Measurements from ENCODE around the gene TUBG2.
A peak's percentile ranks its signal among the peaks of the same experiment; 100 is the strongest.

TUBG2 gene

GRCh38 chr17:42677921-42678781, 19.1 kb downstream of the TUBG2 start:
- peak; percentile 83 for DNase-seq

- no peak for DNase-seq
These were observed 19.9 kb downstream of the TUBG2 start for GRCh38 chr17:42678951-42679491.

GRCh38 chr17:42679492-42680330, 20.6 kb downstream of the TUBG2 start:
- no peak for DNase-seq

- no peak for DNase-seq
These were observed 21.3 kb downstream of the TUBG2 start for GRCh38 chr17:42680331-42680808.

GRCh38 chr17:42681976-42682721, 23.1 kb downstream of the TUBG2 start, which contains the start of gene CNTNAP1:
CNTNAP1 (plus strand) TSS chr17:42682531; CDS start chr17:42682830, 299 bp downstream.
- no peak for DNase-seq

GRCh38 chr17:42682722-42683403, 23.8 kb downstream of the TUBG2 start:
- no peak for DNase-seq

- no peak for DNase-seq
These were observed 24.4 kb downstream of the TUBG2 start for GRCh38 chr17:42683407-42684034.

GRCh38 chr17:42684929-42685556, 26.0 kb downstream of the TUBG2 start:
- DNase-seq = no peak

GRCh38 chr17:42685831-42686230, 26.7 kb downstream of the TUBG2 start:
- no peak for DNase-seq

GRCh38 chr17:42686520-42687128, 27.5 kb downstream of the TUBG2 start:
- no peak for DNase-seq

GRCh38 chr17:42687707-42688320, 28.7 kb downstream of the TUBG2 start:
- DNase-seq = no peak

- DNase-seq = no peak
These were observed 31.5 kb downstream of the TUBG2 start for GRCh38 chr17:42690596-42690995.

GRCh38 chr17:42691021-42691545, 32.0 kb downstream of the TUBG2 start:
- DNase-seq = no peak

GRCh38 chr17:42692489-42692888, 33.4 kb downstream of the TUBG2 start:
- no peak for DNase-seq

GRCh38 chr17:42694524-42694923, 35.4 kb downstream of the TUBG2 start:
- no peak for DNase-seq

- no peak for DNase-seq
These were observed 36.4 kb downstream of the TUBG2 start for GRCh38 chr17:42695500-42695899.

- no peak for DNase-seq
These were observed 38.2 kb downstream of the TUBG2 start for GRCh38 chr17:42697108-42697811.

GRCh38 chr17:42698736-42699414, 39.8 kb downstream of the TUBG2 start:
- peak; percentile 88 for DNase-seq

GRCh38 chr17:42699415-42699740, 40.3 kb downstream of the TUBG2 start:
- DNase-seq = no peak

Measured in NCI-H524 treated with DMSO at 0.1 percent for 48 hours (cell line).